Hematopoietic multipotent progenitor cell treated with erythropoietin and hydrocortisone succinate and interleukin-3 and kit ligand, for 17 days (in vitro differentiated cells): Measurements from ENCODE around the gene EYS.

Source experiments
- DNase-seq: peaks from one replicate; pipeline ENCODE4 v3.0.0-alpha.2; 2015; ENCODE audit warnings: low spot score

EYS gene

GRCh38 chr6:64831680-64832079 lies 875.3 kb downstream of the EYS start:
- DNase-seq: no peak

GRCh38 chr6:64817525-64817924 lies 889.5 kb downstream of the EYS start:
- no peak for DNase-seq

- no peak for DNase-seq
Measured at GRCh38 chr6:64815718-64816117, 891.3 kb downstream of the EYS start.

GRCh38 chr6:64812138-64812537 lies 894.9 kb downstream of the EYS start:
- DNase-seq: no peak

GRCh38 chr6:64811119-64811518 lies 895.9 kb downstream of the EYS start:
- no peak for DNase-seq

GRCh38 chr6:64807785-64808184 lies 899.2 kb downstream of the EYS start:
- no peak for DNase-seq

- DNase-seq: no peak
Measured at GRCh38 chr6:64803470-64804166, 903.4 kb downstream of the EYS start.

- DNase-seq: no peak
Measured at GRCh38 chr6:64792534-64792933, 914.5 kb downstream of the EYS start.

GRCh38 chr6:64789476-64789875 lies 917.5 kb downstream of the EYS start:
- DNase-seq: no peak

GRCh38 chr6:64786736-64787135 lies 920.3 kb downstream of the EYS start:
- DNase-seq: no peak

- no peak for DNase-seq
Measured at GRCh38 chr6:64782877-64783276, 924.1 kb downstream of the EYS start.

GRCh38 chr6:64777941-64778785 lies 928.9 kb downstream of the EYS start:
- DNase-seq: no peak

GRCh38 chr6:64776359-64776758 lies 930.7 kb downstream of the EYS start:
- DNase-seq: no peak

GRCh38 chr6:64774881-64775280 lies 932.1 kb downstream of the EYS start:
- DNase-seq: no peak

GRCh38 chr6:64750910-64751309 lies 956.1 kb downstream of the EYS start:
- DNase-seq: no peak

- DNase-seq: no peak
Measured at GRCh38 chr6:64737418-64737817, 969.6 kb downstream of the EYS start.

GRCh38 chr6:64736421-64736950 lies 970.5 kb downstream of the EYS start:
- no peak for DNase-seq

- no peak for DNase-seq
Measured at GRCh38 chr6:64733433-64733832, 973.6 kb downstream of the EYS start.

GRCh38 chr6:64732888-64733287 lies 974.1 kb downstream of the EYS start:
- no peak for DNase-seq

- no peak for DNase-seq
Measured at GRCh38 chr6:64729522-64729921, 977.5 kb downstream of the EYS start.

GRCh38 chr6:64727075-64727474 lies 980.0 kb downstream of the EYS start:
- no peak for DNase-seq

- DNase-seq: no peak
Measured at GRCh38 chr6:64724091-64724490, 982.9 kb downstream of the EYS start.

GRCh38 chr6:64723327-64724058 lies 983.5 kb downstream of the EYS start:
- no peak for DNase-seq
